ENCODE results near the gene MOSMO.
A peak's percentile ranks its signal among the peaks of the same experiment; 100 is the strongest.
"Not testable (repeated sequence)": the region's sequence is repeated elsewhere in the genome, so short reads cannot be mapped to it uniquely, and the experiment has no call there.

Gene MOSMO

GRCh38 chr16:22098405-22099255, 90.7 kb downstream of the MOSMO start:
- DNase-seq: peak; percentile 7

GRCh38 chr16:22099256-22099975, 91.5 kb downstream of the MOSMO start:
- no peak for DNase-seq

- DNase-seq: no peak
Measured at GRCh38 chr16:22103441-22103840, 95.5 kb downstream of the MOSMO start.

- DNase-seq: no peak
Measured at GRCh38 chr16:22109258-22109898, 101.5 kb downstream of the MOSMO start.

GRCh38 chr16:22111629-22112028, 103.7 kb downstream of the MOSMO start:
- DNase-seq: not testable (repeated sequence)

GRCh38 chr16:22116095-22116700, 108.3 kb downstream of the MOSMO start:
- no peak for DNase-seq

GRCh38 chr16:22117609-22118008, 109.7 kb downstream of the MOSMO start:
- DNase-seq: no peak

- DNase-seq: no peak
Measured at GRCh38 chr16:22120440-22120839, 112.5 kb downstream of the MOSMO start.

- no peak for DNase-seq
Measured at GRCh38 chr16:22122239-22122638, 114.3 kb downstream of the MOSMO start.

- no peak for DNase-seq
Measured at GRCh38 chr16:22123146-22123545, 115.2 kb downstream of the MOSMO start.

- DNase-seq: no peak
Measured at GRCh38 chr16:22123759-22124490, 116.0 kb downstream of the MOSMO start.

- no peak for DNase-seq
Measured at GRCh38 chr16:22124583-22125284, 116.8 kb downstream of the MOSMO start.

- DNase-seq: no peak
Measured at GRCh38 chr16:22126037-22126558, 118.2 kb downstream of the MOSMO start.

- DNase-seq: not testable (repeated sequence)
Measured at GRCh38 chr16:22128537-22128936, 120.6 kb downstream of the MOSMO start.

GRCh38 chr16:22130528-22130927, 122.6 kb downstream of the MOSMO start:
- DNase-seq: no peak

- no peak for DNase-seq
Measured at GRCh38 chr16:22132801-22133200, 124.9 kb downstream of the MOSMO start.

Measured in CD4-positive, alpha-beta T cell treated with Interleukin-6 for 4 hours (primary cell).